ENCODE measurements around the gene FOXP1. TPM values are rescaled to one million over a fixed set of nuclear protein-coding genes. Genes with fewer than 3 reads are reported as not detected.

The FOXP1 gene
- polyA plus RNA-seq, 1 donor from 2014 or later, result 5.6 TPM

DNA sequence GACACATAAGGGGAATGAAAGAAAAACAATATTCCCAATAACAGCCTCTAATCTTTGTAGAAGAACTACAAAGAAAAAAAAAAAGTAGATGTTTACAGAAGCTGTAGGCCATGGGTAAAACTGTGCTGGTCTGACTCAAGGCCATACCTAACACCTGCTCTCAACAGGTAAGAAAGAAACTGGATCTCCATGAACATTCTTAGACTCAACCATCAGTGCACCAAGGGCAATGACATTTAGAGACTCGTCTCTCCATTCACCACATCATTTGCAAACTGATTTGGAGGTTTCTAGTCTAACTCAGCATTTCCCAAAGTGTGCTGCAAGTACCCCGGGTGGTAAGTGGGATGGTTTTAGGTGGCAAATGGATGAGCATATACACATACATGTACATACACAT lies 164.2 kb downstream of the FOXP1 start:
- H3K36me3 ChIP-seq (ENCODE audit: insufficient read depth, low read length), result no peaks in the 10 kb centered on the region
- H3K27ac ChIP-seq (ENCODE audit: low read length), result no peak overlapping the region
- H3F3A ChIP-seq (ENCODE audit: insufficient read depth, low read length, poor library complexity, severe bottlenecking), result no peaks in the 10 kb centered on the region
- H3K4me2 ChIP-seq (ENCODE audit: low read length), result no peak overlapping the region
- no peak overlapping the region for H2AFZ ChIP-seq (ENCODE audit: low read depth, low read length)
- H3K9ac ChIP-seq (ENCODE audit: low read length), result no peak overlapping the region
- no peaks in the 10 kb centered on the region for H4K20me1 ChIP-seq (ENCODE audit: insufficient read depth)
- H3K9me3 ChIP-seq (ENCODE audit: low read length), result no peaks in the 10 kb centered on the region
- no peaks in the 10 kb centered on the region for H3K79me2 ChIP-seq (replicated peaks; ENCODE audit: insufficient read depth, low read length)
- no peak overlapping the region for H3K4me3 ChIP-seq (ENCODE audit: low read length)
- no peaks in the 10 kb centered on the region for H3K27me3 ChIP-seq (ENCODE audit: insufficient read depth, low read depth, low read length)
- H3K9me2 ChIP-seq (ENCODE audit: insufficient read depth, low read length), result no peaks in the 10 kb centered on the region
- TF ChIP-seq EP300 (conservative IDR thresholded peaks at IDR 0.05; ENCODE audit: poor library complexity, severe bottlenecking) (no peak), SMC3 (conservative IDR thresholded peaks at IDR 0.05; ENCODE audit: poor library complexity) (no peak), EZH2 (IDR thresholded peaks at IDR 0.05; ENCODE audit: borderline replicate concordance, insufficient read depth, low read length, poor library complexity, severe bottlenecking) (no peak), CTCF (IDR thresholded peaks at IDR 0.05; ENCODE audit: poor library complexity, severe bottlenecking) (no peak), REST (IDR thresholded peaks at IDR 0.05; ENCODE audit: borderline replicate concordance) (no peak), MXI1 (conservative IDR thresholded peaks at IDR 0.05; ENCODE audit: poor library complexity, severe bottlenecking) (no peak), POLR2AphosphoS5 (IDR thresholded peaks at IDR 0.05) (no peak)

DNA sequence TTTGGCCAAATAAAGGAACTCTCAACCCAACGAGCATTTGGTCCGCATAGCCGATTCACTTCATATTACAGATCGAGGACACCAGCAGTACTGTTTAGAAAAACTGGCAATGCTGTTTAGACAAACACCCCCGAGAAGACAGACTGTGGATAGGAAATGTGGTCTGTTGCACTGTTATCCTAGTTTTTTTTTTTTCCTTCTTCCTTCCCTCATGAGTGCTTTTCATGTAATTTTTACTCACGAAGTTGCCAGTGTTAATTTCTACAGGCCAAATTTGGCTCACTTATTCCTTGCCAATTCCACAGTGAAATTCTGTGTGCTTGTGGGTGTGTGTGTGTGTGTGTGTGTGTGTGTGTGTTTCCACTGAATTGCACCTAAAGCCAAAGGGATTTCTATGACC lies 165.7 kb downstream of the FOXP1 start:
- TF ChIP-seq CTCF (IDR thresholded peaks at IDR 0.05; ENCODE audit: poor library complexity, severe bottlenecking), result no peak
- TF ChIP-seq RAD21 (conservative IDR thresholded peaks at IDR 0.05), result no peak
- no peak for TF ChIP-seq TAF1 (IDR thresholded peaks at IDR 0.05; ENCODE audit: low read depth)
- TF ChIP-seq EZH2 (IDR thresholded peaks at IDR 0.05; ENCODE audit: borderline replicate concordance, insufficient read depth, low read length, poor library complexity, severe bottlenecking), result no peak
- TF ChIP-seq SMC3 (conservative IDR thresholded peaks at IDR 0.05; ENCODE audit: poor library complexity), result no peak
- no peak for TF ChIP-seq EP300 (conservative IDR thresholded peaks at IDR 0.05; ENCODE audit: poor library complexity, severe bottlenecking)
- TF ChIP-seq REST (IDR thresholded peaks at IDR 0.05; ENCODE audit: borderline replicate concordance), result no peak
- no peak for TF ChIP-seq MXI1 (conservative IDR thresholded peaks at IDR 0.05; ENCODE audit: poor library complexity, severe bottlenecking)
- H3K4me3 ChIP-seq (ENCODE audit: low read length), result no peak overlapping the region
- H3K9me3 ChIP-seq (ENCODE audit: low read length), result no peaks in the 10 kb centered on the region
- no peak overlapping the region for H3K27ac ChIP-seq (ENCODE audit: low read length)
- H3K27me3 ChIP-seq (ENCODE audit: insufficient read depth, low read depth, low read length), result no peaks in the 10 kb centered on the region
- H3K79me2 ChIP-seq (replicated peaks; ENCODE audit: insufficient read depth, low read length), result no peaks in the 10 kb centered on the region
- H3K9ac ChIP-seq (ENCODE audit: low read length), result no peak overlapping the region
- no peaks in the 10 kb centered on the region for H3K36me3 ChIP-seq (ENCODE audit: insufficient read depth, low read length)
- H3K9me2 ChIP-seq (ENCODE audit: insufficient read depth, low read length), result no peaks in the 10 kb centered on the region
- no peak overlapping the region for H2AFZ ChIP-seq (ENCODE audit: low read depth, low read length)
- no peaks in the 10 kb centered on the region for H4K20me1 ChIP-seq (ENCODE audit: insufficient read depth)
- no peaks in the 10 kb centered on the region for H3F3A ChIP-seq (ENCODE audit: insufficient read depth, low read length, poor library complexity, severe bottlenecking)
- no peak overlapping the region for H3K4me2 ChIP-seq (ENCODE audit: low read length)
